GM18511 (cell line): ENCODE results near the gene HNRNPC.
"Not testable (repeated sequence)": the region's sequence is repeated elsewhere in the genome, so short reads cannot be mapped to it uniquely, and the experiment has no call there.

Experiments used
- ATAC-seq: cut with Tn5 transposase; IDR thresholded peaks from one replicate; pipeline ENCODE4 v1.9.1; 2021; ENCODE audit warnings: mild to moderate bottlenecking, moderate library complexity; ENCODE audit not compliant: unreplicated experiment

HNRNPC gene

DNA sequence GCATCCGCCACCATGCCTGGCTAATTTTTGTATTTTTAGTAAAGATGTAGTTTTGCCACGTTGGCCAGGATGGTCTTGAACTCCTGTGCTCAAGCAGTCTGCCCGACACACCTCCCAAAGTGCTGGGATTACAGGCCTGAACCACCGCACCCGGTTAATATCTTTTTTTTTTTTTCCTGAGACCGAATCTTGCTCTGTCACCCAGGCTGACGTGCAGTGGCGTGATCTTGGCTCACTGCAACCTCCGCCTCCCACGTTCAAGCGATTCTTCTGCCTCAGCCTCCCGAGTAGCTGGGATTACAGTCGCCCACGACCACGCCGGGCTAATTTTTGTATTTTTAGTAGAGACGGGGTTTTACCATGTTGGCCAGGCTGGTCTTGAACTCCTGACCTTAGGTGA is 3.4 kb upstream of the HNRNPC start:
- ATAC-seq, result not testable (repeated sequence)

DNA sequence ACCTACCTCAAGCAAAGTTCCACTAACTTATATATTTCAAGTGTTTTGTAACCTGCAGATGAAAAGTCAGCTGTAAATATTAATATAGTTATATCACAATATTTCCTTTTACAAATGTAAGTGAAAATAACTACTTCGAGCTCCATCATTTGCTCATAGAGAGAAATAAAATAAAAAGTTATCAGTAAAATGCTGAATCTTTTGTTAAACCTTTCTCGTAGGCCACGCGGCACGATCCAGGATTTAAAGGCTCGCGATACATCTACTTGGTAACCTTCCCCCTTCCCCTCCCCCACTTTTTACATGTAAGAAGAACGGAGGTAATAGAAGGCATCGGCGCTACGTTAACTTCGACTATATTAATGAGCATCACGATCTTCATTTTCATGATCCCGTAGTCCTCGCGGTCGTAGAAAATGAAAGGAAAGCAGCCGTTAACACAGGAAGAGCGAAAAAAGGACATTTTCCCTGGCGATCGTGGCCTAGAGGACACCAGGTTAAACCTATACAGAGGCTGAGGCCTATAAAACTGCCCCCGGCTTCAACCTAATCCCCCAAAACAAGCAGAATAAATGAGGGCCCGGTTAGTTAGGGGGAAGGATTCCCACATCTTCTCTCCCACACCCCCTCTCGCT is 508 bp downstream of the HNRNPC start:
- no peak for ATAC-seq

DNA sequence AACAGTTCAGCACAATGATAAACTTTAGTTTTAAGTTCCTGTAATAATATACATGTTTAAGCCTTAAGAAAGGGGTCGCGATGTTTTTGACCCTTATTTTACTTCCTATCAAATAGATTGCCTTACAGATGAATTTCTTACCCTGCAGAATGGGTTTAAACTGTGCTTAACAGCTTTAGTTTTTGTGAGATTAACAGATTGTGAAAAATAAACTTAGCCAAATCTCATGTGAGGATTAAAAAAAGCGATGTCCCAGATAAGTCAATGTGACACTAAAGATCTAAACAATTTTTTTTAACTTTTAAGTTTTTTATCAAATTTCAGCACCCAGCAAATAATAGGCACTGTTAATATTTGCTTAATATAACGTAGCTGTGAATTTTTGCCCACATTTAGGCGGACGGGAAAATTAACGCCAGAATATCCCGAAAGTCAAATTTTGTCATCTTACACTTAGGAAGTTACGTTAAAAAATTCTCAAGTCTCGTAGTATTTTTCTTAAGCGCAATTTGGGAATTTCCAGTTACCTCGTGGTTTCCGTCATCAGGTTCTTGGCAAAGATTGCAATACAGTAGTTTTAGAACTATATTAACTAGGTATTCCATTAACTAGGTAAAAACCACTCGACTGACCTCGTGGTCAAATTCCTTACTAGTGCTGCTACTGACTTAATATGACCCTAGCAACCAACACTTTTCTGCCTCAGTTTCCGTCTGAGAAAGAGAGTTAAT is 1.2 kb downstream of the HNRNPC start:
- ATAC-seq, result no peak

DNA sequence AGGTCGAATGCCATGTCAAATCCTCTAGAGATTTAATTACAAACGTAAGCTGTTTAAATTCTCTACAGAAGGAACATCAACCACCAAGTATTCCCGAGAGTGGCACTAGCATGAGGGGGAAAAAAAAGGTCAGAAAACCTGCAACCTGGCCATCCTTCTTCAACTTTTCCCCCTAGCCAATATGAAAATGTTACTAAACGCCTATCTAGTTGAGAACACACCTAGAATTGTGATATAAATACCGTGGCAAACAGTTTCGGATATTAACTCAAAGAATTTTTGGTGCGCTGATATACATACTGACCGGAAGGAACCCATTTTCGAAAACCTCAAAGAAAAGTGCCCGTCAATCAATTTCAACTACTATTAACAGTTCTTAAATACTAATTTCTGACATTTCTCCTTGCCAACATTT is 1.8 kb downstream of the HNRNPC start:
- ATAC-seq, result no peak

DNA sequence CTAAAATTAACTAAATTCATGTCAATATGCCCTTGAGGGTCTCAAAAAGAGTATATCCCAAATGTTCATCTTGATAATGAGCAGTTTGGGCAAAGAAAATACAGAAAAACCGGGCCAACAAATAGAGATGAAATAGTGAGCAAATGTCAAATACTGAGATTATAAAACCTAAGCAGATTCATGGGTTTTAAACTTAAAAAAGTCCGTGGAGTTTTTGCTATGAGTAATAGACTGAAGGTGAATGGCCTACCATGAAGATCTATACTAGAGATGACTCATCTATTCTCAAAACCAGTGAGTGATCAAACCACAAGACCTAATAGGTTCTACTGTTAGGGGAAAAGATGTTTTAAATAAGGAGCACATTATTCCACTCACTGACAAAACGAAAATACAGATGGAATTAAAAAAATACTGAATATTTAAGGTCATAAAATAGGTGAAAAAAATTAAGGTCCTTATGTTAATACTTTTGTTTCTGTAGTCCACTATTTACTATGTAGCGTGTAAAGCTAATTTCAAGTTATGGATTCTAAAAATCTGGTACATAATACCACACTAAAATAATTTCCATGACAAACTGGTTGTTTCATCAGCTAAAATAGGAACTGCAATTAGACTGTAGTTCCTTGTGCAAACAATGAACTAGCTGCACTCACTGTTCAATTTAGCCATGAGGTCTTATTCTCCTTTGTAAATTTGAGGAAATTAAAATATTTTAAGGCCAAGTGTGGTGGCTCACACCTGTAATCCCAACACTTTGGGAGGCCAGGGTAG is 5.0 kb downstream of the HNRNPC start:
- ATAC-seq, result peak; percentile 83

DNA sequence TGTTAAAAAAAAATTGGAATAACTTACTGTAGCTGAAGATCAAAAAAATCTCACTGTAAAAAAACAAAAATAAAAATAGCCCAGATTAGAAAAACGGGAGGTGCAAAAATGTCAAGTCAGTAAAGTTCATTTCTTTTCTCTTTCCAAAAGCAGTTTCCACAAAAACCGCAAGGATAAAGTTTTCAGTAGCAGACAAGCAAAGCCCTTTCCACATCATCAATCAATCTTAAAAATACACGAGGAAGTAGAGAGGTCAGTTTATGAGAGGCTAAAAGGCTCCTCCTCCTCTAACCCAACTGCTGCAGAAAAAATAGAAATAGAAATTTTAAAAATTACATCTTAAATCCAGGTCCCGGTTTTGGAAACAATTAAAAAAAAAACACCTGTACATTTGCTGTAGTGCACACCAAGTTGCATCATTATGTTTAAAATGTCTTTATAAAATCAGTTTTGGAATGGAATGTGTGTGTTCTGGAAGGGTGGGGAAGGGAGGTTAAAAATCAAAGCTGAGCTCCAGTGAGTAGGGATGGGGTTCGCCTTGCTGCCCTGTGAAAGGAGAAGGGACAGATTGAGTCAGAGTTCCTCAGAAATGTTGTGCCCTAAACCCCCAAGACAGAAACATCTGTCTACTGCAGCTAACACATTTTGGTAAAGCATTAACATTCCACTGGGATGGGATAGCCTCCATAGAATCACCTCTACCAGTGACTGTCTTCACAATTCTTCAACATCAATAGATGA is 5.8 kb downstream of the HNRNPC start:
- ATAC-seq, result no peak

DNA sequence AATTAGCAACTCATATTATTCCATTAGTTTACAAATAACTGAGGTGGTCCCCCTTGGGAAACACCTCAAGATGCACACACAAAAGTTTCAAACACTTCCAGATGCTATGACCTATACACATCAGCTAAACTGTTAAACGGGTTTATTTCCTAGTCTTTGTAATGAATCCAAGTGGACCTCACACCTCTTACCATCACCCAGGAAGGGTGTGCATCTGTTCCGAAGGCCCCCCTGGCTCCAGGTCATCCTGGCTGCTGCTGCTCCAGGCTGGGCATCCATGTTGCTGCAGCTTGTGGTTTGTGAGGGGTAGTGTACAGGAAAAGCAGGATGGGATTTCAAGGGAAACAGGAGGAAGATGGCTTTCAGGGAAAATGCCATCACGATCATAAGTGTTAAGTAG is 6.8 kb downstream of the HNRNPC start:
- ATAC-seq, result no peak

DNA sequence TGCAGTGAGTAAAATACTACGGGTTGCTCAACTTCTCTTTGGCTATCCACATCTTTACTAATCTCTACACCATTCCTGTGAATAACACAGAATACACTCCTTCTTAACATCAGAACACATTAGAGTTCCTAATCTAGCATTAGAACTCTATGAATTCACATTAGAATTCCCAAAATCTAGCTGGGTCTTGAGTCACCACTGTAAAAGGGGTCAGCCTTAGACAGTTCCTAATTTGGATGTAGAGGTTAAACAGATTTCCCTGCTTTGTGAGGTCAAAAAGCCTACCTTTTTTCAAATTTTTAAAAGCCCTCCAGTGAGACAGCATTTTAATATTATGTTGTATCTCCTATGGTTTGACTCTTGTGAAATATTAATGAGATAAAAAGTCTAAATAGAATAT is 7.4 kb downstream of the HNRNPC start:
- ATAC-seq, result no peak

DNA sequence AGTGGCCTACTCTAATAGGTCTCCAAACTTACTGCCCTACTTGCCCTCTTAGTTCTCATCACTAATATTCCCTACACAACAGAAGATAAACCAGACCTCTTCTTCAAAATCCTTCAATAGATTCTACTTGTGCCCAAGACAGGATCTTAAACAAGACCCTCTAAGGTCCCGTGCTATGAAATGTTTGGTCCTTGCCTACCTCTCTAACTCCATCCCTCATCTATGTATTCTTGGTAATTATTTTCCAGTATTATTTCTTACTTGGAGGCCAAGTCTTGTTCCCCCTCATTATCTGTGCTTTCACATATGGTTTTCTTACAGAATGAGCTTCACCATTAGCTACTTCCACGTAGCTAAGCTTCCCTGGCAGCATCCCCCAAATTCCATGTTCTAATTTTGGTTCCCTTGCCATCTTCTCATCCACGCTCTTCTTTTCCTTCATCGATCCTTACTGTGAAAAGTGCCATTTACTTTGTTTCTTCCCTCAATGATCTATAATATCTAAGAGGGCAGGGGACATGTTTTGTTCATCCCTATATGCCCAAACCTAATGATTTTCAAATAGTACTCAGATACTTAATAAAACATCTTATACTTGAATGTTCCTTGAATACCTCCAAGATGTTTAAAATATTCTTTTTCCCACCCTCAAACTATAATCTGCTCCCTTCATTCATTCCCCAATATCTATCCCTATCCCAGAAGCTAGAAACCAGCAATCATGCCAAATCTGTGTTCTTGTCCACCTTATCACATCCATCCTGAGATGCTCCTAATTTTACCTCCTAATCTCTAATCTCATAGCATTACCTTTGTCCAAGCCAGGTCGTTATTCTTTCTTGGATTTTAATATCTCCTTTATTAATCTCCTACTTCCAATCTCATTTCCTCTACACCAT is 10.1 kb downstream of the HNRNPC start:
- ATAC-seq, result no peak

DNA sequence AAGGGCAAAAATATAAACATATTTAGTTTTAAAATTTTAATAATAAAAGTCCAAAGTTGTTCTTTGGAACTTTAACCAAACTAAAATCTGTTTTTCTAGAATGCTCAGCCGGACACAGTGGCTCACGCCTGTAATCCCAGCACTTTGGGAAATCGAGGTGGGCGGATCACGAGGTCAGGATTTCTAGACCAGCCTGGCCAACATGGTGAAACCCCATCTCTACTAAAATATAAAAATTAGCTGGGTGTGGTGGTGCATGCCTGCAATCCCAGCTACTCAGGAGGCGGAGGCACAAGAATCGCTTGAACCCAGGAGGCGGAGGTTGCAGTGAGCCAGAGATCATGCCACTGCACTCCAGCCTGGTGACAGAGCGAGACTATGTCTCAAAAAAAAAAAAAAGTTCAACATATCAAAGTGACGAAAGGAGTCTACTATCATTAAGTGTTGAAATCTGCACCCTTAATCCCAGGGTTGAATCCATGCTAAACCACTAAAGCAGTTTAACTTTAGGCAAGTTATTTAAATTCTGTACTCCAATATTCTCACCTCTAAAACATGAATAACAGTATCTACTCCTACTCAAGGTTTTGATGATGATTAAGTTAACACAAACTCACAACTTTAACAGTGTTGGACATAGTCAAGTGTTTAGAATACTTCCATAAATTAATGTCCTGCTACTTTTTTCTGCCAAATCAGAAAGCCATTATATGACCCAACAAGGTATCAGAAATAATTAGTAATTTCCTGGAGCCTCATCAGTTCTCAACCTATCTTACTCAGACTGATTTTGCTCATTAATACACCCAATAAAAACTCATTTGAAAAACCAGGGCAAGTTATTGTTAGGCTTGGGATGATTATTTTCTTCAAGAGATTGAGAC is 11.0 kb downstream of the HNRNPC start:
- ATAC-seq, result no peak

DNA sequence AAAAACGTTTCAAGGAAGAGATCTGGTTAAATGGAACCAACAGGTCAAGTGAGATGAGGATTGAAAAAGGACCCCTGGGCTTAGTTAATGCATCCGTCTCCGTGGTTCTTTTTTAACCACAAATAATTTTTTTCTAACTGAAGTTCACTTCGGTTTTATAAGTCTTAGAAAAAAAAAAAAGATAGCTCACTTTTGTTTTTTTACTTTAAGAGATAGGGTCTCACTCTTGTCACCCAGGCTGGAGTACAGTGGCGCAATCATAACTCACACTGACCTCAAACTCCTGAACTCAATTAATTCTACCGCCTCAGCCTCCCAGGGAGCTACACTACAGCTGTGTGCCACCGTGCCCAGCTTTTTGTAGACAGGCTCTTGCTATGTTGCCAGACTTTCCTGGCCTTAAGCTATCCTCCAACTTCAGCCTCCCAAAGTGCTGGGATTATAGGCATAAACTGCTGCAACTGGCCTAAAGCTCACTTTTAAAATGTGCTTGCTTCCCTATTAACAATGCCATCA is 11.8 kb downstream of the HNRNPC start:
- no peak for ATAC-seq

DNA sequence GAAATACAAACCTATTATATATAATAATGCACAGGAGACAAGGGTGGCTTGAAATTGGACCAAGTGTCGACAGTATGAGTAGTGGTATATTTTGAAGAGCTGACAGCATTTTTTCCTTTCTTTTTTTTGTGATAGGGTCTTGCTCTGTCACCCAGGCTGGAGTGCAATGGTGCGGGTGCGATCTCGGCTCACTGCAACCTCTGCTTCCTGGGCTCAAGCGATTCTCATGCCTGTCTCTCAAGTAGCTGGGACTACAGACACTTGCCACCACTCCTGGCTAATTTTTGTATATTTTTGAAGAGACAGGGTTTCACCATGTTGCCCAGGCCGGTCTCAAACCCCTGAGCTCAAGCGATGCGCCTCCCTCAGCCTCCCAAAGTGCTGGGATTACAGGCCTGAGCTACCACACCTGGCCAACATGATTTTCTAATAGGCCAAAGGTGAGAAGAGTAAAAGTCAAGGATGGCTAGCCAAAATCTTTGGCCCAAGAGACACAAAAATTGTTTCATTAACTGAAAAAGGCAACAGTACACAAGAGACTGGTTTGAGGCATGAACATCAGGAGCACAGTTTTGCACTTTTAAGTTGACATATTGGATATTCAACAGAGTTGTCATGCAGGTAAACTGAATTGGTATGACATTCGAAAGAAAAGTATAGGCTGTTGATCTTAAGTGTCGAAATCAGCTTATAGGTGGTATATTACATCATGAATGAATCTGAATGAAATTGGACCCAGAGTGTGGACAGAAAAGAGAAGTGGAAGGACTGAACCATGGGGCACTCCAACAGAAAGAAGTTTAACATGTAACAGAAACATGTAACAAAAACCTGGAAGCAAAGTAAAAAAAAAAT is 12.5 kb downstream of the HNRNPC start:
- ATAC-seq, result no peak

DNA sequence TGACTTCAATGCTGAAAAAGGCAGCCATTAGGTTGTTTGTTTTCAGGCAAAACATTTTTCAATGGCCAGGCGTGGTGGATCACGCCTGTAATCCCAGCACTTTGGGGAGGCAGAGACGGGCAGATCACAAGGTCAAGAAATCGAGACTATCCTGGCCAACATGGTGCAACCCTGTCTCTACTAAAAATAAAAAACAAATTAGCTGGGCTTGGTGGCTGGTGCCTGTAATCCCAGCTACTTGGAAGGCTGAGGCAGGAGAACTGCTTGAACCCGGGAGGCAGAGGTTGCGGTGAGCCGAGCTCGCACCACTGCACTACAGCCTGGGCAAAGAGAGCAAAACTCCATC is 13.2 kb downstream of the HNRNPC start:
- not testable (repeated sequence) for ATAC-seq

DNA sequence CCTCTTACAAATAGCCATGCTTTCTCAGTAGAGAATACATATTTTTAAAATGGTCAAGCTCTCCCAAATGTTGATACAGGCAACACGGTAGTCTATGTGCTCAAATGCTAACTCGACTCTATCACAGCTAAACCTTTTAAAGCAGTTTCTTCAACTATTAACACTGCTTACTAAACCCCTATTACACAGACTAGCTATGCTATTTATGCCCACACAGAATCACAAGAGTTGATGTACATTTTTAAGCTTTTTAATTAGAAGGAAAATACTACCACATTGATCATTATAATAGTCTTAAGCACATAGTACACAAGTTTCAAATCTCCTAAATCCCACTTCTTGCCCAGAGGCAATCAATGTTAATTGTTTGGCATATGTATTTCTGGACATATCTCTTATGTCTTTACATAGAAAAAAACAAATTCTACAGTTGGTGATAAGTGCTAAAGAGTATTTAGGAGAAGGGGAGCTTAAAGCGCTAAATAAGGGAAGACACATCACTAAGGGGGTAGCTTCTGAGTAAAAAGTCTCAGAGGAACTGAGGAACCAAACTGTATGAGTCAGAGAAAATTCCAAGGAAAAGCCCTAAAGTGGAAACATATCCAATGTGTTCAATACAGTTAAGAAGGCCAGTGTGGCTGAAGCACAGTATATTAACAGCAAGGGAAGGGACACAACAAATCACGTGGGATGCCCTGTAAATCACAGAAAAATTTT is 13.7 kb downstream of the HNRNPC start:
- no peak for ATAC-seq

DNA sequence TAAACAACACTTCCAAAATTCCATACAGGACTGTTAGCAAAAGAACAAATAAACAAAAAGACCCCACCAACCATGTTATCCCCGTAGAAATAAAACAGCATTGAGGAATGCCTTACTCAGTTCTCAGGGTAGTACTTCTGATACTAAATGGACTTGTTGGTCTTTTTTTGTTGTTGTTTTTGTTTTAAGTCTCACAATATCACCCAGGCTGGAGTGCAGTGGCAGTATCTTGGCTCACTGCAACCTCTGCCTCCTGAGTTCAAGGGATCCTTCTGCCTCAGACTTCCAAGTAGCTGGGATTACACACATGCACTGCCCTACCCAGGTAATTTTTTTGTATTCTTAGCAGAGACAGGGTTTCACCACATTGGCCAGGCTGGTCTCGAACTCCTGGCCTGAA is 17.1 kb downstream of the HNRNPC start:
- ATAC-seq, result no peak

DNA sequence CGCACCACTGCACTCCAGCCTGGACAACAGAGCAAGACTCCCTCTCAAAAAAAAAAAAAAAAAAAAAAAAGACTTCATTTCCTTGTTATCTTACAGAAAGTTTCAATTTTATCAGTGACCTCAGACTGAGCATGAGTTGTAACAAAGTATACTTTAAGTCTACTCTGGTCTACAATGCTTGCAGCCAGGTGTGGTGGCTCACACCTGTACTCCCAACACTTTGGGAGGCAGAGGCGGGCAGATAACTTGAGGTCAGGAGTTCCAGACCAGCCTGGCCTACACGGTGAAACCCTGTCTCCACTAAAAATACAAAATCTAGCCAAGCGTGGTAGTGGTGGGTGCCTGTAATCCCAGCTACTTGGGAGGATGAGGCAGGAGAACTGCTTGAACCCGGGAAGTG is 18.0 kb downstream of the HNRNPC start:
- ATAC-seq, result no peak

DNA sequence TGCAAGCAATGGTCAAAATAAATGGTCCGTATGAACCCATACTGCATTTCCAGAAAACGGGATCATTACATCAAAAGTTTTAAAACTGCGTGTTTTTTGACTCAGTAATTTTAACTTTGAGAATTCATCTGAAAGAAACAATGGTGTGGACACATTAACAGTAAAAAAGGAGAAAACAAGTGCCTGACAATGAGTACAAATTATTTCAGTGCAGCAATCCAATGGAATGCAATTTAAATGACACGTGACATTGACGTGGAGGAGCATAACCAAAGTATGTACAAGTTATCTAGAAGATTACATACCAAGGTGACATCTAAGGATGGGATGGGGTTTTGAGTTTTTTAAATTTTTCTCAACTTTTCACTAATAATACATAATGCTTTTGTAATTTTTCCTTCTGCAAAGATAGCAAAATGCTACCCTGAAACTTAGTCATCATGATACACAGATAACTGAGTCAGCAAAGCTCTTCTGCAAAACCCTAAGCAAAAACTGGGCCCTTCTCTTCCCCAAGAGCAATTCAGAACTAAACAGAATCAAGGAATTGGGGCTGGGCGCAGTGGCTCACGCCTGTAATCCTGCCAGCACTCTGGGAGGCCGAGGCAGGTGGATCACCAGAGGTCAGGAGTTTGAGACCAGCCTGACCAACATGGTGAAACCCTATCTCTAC is 20.4 kb downstream of the HNRNPC start:
- no peak for ATAC-seq
